Liver (tissue), 9 donors: ENCODE results near the gene POU3F1. TPM values are rescaled to one million over a fixed set of nuclear protein-coding genes. Genes with fewer than 3 reads are reported as not detected.
A peak's percentile ranks its signal among the peaks of the same experiment; 100 is the strongest.

Experiments used
- DNase-seq: peaks from one replicate; pipeline ENCODE4 v3.0.0-alpha.2; 2017; ENCODE audit warnings: low spot score
- H3K27ac ChIP-seq, 2 donors: one replicate each; pipeline ENCODE4 v1.7.0; 2013; ENCODE audit warnings: inconsistent platforms in 2 of 2, low read length in 2 of 2, control low read depth in 1 of 2, low read depth in 1 of 2, mild to moderate bottlenecking in 1 of 2
- H3K27me3 ChIP-seq, 4 donors: one replicate each; pipeline versions ENCODE4 v1.6.1 to v1.7.0; 2013; ENCODE audit warnings: low read length in 3 of 4, inconsistent platforms in 1 of 4, mild to moderate bottlenecking in 1 of 4, moderate library complexity in 1 of 4; ENCODE audit not compliant: control insufficient read depth in 4 of 4, insufficient read depth in 4 of 4
- H3K36me3 ChIP-seq, 4 donors: one replicate each; pipeline versions ENCODE4 v1.6.1 to v1.7.0; 2013; ENCODE audit warnings: low read length in 3 of 4, mild to moderate bottlenecking in 3 of 4, low read depth in 1 of 4, moderate library complexity in 1 of 4; ENCODE audit not compliant: control insufficient read depth in 4 of 4, insufficient read depth in 3 of 4
- H3K4me1 ChIP-seq, 4 donors: one replicate each; pipeline versions ENCODE4 v1.6.1 to v1.7.0; 2013; ENCODE audit warnings: low read length in 3 of 4, mild to moderate bottlenecking in 3 of 4, moderate library complexity in 1 of 4; ENCODE audit not compliant: control insufficient read depth in 4 of 4, insufficient read depth in 4 of 4
- H3K4me3 ChIP-seq, 3 donors: one replicate each; pipeline versions ENCODE4 v1.6.1 to v1.7.0; 2013; ENCODE audit warnings: low read length in 3 of 3, control low read depth in 1 of 3, low read depth in 1 of 3, mild to moderate bottlenecking in 1 of 3
- H3K9ac ChIP-seq, 2 donors: one replicate each; pipeline ENCODE4 v1.7.0; 2013; ENCODE audit warnings: low read length in 2 of 2, mild to moderate bottlenecking in 2 of 2, moderate library complexity in 2 of 2, control low read depth in 1 of 2, low read depth in 1 of 2
- H3K9me3 ChIP-seq, 4 donors: one replicate each; pipeline versions ENCODE4 v1.6.1 to v1.7.0; 2013; ENCODE audit warnings: low read length in 3 of 4; ENCODE audit not compliant: control insufficient read depth in 4 of 4
- ATF3 ChIP-seq: IDR thresholded peaks from 2 replicates; pipeline ENCODE4 v1.6.1; 2016; ENCODE audit warnings: antibody characterized with exemption
- EGR1 ChIP-seq, 2 donors: IDR thresholded peaks; 2 replicates each; pipeline ENCODE4 v1.6.1; 2016 to 2018; ENCODE audit warnings: antibody characterized with exemption in 2 of 2, low read depth in 2 of 2
- FOXA2 ChIP-seq: IDR thresholded peaks from 2 replicates; pipeline ENCODE4 v1.6.1; 2016; ENCODE audit warnings: antibody characterized with exemption
- GABPA ChIP-seq, 2 donors: IDR thresholded peaks in 1 of 2; conservative IDR thresholded peaks in 1 of 2; 2 replicates each; pipeline ENCODE4 v1.6.1; 2016; ENCODE audit warnings: antibody characterized with exemption in 2 of 2, mild to moderate bottlenecking in 1 of 2, moderate library complexity in 1 of 2
- HNF4A ChIP-seq, 2 donors: conservative IDR thresholded peaks; 2 replicates each; pipeline ENCODE4 v1.6.1; 2016; ENCODE audit warnings: antibody characterized with exemption in 2 of 2, mild to moderate bottlenecking in 2 of 2
- HNF4G ChIP-seq: IDR thresholded peaks from 2 replicates; pipeline ENCODE4 v1.6.1; 2016; ENCODE audit warnings: antibody characterized with exemption
- JUND ChIP-seq, 2 donors: IDR thresholded peaks; 2 replicates each; pipeline ENCODE4 v1.6.1; 2016; ENCODE audit warnings: antibody characterized with exemption in 2 of 2
- RAD21 ChIP-seq, 2 donors: IDR thresholded peaks; 2 replicates each; pipeline ENCODE4 v1.6.1; 2016; ENCODE audit warnings: antibody characterized with exemption in 2 of 2, mild to moderate bottlenecking in 2 of 2
- RXRA ChIP-seq, 2 donors: IDR thresholded peaks; 2 replicates each; pipeline ENCODE4 v1.6.1; 2017 to 2018; ENCODE audit warnings: antibody characterized with exemption in 2 of 2, mild to moderate bottlenecking in 1 of 2
- SP1 ChIP-seq: IDR thresholded peaks from 2 replicates; pipeline ENCODE4 v1.6.1; 2018; ENCODE audit warnings: antibody characterized with exemption, mild to moderate bottlenecking
- YY1 ChIP-seq: IDR thresholded peaks from 2 replicates; pipeline ENCODE4 v1.6.1; 2016; ENCODE audit warnings: antibody characterized with exemption, mild to moderate bottlenecking
- WGBS: extraction: QIAGEN DNeasy Blood & Tissue Kit; methylation state at CpG from one replicate; pipeline ENCODE4 v1.1.7; 2013; 5-methylcytosine and 5-hydroxymethylcytosine counted together
- polyA plus RNA-seq, 2 donors: library from polyadenylated mRNA; stranded (reverse) in 1 of 2; unstranded in 1 of 2; fragments of 200-250 nt in 1 of 2; fragments of >200 nt in 1 of 2; fragmentation: Nextera tagmentation in 1 of 2; extraction: Ambion mirVana in 1 of 2; gene quantifications; one replicate each; pipeline versions ENCODE4 v1.2.1 to v1.2.3, GENCODE V29; 2013 to 2015
- total RNA-seq, 2 donors: library from RNA; depleted of rRNA; stranded (reverse); fragments of >200 nt; gene quantifications; one replicate each; pipeline ENCODE4 v1.2.3, GENCODE V29; 2014
- TF ChIP-seq, protein P1 (sequence below): IDR thresholded peaks from 2 replicates; pipeline ENCODE4 v1.6.1; 2016; ENCODE audit warnings: antibody characterized with exemption
- TF ChIP-seq, protein P2 (sequence below): IDR thresholded peaks from 2 replicates; pipeline ENCODE4 v1.6.1; 2016; ENCODE audit warnings: antibody characterized with exemption, mild to moderate bottlenecking
- donor health status: healthy.
- donor health status: healthy.
- donor health status: healthy.
- donor health status: healthy.
- donor health status: healthy.

Gene POU3F1
- total and polyA plus RNA-seq, 4 donors, result not detected

DNA sequence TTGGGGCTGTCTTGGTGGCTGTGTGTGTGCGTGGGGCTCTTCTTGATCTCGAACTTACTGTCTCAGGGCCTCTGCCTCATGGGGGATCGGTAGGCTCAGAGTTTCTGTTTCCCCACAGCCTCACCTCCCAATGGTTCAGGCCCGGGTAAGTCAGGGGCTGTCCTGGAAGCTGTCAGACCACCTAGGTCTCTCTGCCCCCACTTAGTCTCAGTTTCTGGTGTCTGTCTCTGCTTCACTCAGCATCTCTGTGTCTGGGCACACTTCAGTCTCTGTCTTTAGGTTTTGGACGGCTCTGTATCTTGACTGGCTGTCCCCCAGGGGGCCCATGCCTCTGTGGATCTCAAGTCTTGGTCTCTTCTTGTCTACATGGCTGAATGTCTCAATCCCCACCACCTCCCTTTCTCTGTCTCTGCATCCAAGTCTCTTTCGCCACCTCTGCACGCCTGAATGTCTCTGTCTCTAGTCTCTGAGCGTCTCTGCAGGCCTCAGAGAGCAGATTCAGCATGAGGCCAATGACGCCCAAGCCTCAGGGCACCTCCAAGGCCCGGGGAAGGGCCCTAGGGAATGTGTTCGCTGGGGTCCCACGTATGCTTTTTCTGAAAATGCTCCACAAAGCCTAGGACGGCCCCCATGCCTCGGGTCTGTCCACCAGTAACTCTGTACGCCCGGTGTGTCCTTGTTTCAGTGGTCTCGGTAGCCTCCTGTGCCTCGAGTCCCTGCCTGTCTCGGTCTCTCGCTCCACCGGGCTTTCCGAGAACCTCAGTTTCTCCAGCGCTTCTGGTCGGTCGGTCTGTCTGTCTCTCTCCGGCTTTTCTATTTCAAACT lies 42.1 kb downstream of the POU3F1 start (continued):
- TF ChIP-seq, protein P1, sequence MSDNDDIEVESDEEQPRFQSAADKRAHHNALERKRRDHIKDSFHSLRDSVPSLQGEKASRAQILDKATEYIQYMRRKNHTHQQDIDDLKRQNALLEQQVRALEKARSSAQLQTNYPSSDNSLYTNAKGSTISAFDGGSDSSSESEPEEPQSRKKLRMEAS, result no peak

DNA sequence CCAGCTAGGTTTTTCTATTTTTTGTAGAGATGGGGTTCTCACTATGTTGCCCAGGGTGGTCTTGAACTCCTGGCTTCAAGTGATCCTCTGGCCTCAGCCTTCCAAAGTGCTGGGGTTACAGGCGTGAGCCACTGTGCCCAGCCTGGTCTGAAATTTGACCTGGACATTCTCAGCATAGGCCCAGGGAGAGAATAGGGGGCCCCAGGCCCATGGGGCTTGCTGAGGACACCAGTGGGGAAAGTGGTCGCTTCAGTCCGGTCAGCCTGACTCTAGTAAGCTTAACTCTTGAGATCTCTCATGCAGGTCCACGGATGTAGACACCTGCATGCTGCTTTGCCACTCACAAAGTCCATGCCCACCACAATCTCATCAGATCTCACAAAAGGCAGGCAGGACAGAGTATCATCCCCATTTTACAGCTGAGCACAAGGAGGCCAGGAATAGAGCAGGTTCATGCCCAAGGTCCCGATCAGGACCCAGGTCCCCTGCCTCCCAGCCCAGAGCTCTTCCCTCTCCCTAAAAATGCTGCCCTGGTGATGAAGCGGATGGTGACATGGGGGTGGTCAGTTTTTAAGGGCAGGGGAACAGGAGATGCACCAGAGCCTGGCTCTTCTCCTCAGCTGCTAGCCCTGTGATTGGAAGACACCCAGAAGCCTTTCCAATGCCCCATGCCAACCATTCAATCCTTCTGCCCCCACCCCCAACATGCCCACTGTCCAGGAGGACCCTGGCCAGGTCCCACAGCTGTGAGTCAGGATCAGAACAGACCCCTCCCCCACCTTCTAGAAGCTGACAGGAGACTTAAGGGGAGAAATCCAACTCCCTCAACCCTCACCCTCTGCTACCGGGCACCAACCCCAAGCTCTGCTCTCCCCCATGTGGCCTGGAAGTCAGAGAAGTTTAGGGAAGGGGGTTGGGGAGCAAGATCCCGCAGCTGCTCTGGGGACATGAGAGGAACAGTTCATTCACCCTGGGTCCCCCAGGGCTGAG lies 43.0 kb downstream of the POU3F1 start:
- Histone ChIP-seq H3K9me3 (no peaks in the 10 kb centered on the region), H3K4me3 (no peak overlapping the region), H3K4me1 (peaks cover 0 to 27% (median 9%) of the 10 kb centered on the region in 4 donors), H3K27me3 (no peaks in the 10 kb centered on the region), H3K36me3 (peaks cover 0 to 3% (median 0%) of the 10 kb centered on the region in 4 donors), H3K9ac (no peak overlapping the region), H3K27ac (peak overlapping the region; percentile 42 to 56)
- 89% methylated on average over 8 of the region's 8 CpGs for WGBS
- TF ChIP-seq RXRA (IDR thresholded peaks at IDR 0.05), result peak; percentile 8 to 39
- TF ChIP-seq ATF3, result no peak
- no peak for DNase-seq

GRCh38 chr1:38000529-38001455 lies 45.8 kb downstream of the POU3F1 start:
- no peak for DNase-seq
- peak in 1 of 2 donors; percentile 19 for TF ChIP-seq JUND (IDR thresholded peaks at IDR 0.05)
- no peak for TF ChIP-seq GABPA (IDR thresholded peaks at IDR 0.05 in 1 of 2, conservative IDR thresholded peaks at IDR 0.05 in 1 of 2)
- Histone ChIP-seq H3K9ac (no peak overlapping the region), H3K27ac (peak overlapping the region; percentile 72 to 82), H3K9me3 (no peaks in the 10 kb centered on the region), H3K4me3 (no peak overlapping the region), H3K27me3 (no peaks in the 10 kb centered on the region), H3K4me1 (peaks cover 4 to 30% (median 9%) of the 10 kb centered on the region in 4 donors), H3K36me3 (peaks cover 0 to 6% (median 0%) of the 10 kb centered on the region in 4 donors)
- 69% methylated on average over 13 of the region's 13 CpGs for WGBS

DNA sequence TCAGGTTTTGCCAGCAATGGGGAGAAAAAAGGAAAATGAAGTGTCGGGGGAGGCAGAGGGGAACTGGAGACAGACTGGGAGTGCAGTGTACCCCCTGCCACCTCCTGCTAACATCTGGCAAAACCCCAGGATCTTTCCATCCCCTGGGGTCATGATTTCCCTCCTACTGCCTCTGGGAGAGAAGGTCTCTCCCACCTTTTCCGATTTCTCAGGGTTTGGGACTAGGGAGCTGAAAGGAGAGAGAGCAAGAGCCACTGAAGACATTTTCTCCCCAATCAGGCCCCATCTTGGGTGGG lies 46.4 kb downstream of the POU3F1 start:
- H3K27me3 ChIP-seq, result no peaks in the 10 kb centered on the region
- DNase-seq, result no peak
- H3K27ac ChIP-seq, result peak overlapping the region; percentile 72 to 82
- H3K36me3 ChIP-seq, result peaks cover 0 to 6% (median 0%) of the 10 kb centered on the region in 4 donors
- no peak overlapping the region for H3K9ac ChIP-seq
- no peaks in the 10 kb centered on the region for H3K9me3 ChIP-seq
- no peak overlapping the region for H3K4me3 ChIP-seq
- peaks cover 5 to 30% (median 9%) of the 10 kb centered on the region in 4 donors for H3K4me1 ChIP-seq
- WGBS, result 77% methylated on average over 2 of the region's 2 CpGs
- TF ChIP-seq FOXA2 (no peak), YY1 (no peak), JUND (IDR thresholded peaks at IDR 0.05) (no peak), HNF4A (conservative IDR thresholded peaks at IDR 0.05) (no peak), EGR1 (IDR thresholded peaks at IDR 0.05; ENCODE audit: low read depth in 2 of 2) (no peak), RAD21 (IDR thresholded peaks at IDR 0.05) (no peak), HNF4G (no peak), ATF3 (no peak), SP1 (no peak), GABPA (IDR thresholded peaks at IDR 0.05 in 1 of 2, conservative IDR thresholded peaks at IDR 0.05 in 1 of 2) (no peak)
- TF ChIP-seq, protein P1, result no peak
- TF ChIP-seq, protein P2, sequence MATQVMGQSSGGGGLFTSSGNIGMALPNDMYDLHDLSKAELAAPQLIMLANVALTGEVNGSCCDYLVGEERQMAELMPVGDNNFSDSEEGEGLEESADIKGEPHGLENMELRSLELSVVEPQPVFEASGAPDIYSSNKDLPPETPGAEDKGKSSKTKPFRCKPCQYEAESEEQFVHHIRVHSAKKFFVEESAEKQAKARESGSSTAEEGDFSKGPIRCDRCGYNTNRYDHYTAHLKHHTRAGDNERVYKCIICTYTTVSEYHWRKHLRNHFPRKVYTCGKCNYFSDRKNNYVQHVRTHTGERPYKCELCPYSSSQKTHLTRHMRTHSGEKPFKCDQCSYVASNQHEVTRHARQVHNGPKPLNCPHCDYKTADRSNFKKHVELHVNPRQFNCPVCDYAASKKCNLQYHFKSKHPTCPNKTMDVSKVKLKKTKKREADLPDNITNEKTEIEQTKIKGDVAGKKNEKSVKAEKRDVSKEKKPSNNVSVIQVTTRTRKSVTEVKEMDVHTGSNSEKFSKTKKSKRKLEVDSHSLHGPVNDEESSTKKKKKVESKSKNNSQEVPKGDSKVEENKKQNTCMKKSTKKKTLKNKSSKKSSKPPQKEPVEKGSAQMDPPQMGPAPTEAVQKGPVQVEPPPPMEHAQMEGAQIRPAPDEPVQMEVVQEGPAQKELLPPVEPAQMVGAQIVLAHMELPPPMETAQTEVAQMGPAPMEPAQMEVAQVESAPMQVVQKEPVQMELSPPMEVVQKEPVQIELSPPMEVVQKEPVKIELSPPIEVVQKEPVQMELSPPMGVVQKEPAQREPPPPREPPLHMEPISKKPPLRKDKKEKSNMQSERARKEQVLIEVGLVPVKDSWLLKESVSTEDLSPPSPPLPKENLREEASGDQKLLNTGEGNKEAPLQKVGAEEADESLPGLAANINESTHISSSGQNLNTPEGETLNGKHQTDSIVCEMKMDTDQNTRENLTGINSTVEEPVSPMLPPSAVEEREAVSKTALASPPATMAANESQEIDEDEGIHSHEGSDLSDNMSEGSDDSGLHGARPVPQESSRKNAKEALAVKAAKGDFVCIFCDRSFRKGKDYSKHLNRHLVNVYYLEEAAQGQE, result no peak
